DMS 273 (cell line): ENCODE data around the gene LEP.
"Not testable (repeated sequence)": the region's sequence is repeated elsewhere in the genome, so short reads cannot be mapped to it uniquely, and the experiment has no call there.

Experiments used
- DNase-seq: peaks from one replicate; lab custom pipeline; 2025; ENCODE audit not compliant: unreplicated experiment; lab: John Stamatoyannopoulos, UW

The LEP gene

DNA sequence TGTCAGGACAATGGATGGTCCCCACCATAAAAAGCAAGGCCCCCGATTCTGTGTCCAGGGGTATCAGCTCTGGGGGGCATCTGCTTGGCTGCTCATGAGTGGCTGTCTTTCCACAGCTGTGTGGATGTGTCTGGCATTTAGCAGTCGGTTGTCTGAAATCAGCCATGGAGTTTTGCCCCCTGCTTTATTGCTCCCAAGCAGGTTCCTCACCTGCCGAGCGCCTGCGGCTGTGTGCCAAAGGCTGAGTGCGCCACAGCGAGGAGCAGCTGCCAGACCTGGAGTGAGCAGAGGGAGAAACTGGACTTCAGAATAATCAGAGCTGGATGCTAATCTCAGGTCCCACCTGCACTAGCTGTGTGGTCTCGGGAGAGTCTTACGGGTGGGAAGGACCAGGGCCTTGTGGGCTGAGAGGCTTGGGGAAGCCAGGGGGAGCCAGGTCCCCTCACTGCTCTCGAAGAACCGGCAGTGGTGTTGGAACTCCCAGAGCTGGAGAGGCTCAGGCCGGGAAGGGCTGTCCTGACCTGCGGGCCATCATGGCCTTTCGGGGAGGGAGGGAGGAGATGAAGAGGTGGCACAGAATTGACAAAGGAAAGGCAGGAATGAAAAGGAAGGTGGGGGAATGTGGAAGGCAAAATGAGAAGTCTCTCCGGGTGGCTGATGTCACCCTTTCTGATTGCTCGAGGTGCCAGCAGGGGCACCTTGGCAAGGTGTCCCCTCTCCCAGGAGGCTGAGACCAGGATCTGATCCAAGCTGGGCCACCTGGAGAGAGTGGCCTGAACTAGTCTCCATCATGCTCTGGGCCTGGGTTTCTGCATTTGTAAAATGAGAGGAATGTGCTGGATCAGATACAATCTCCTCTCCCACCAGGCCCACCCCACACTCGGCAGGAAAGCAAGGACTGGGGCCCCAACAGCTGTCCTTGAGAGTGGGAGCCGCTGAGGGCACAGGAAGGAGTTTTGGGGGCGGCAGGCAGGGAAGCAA, 30.2 kb upstream of the LEP start:
- no peak for DNase-seq

DNA sequence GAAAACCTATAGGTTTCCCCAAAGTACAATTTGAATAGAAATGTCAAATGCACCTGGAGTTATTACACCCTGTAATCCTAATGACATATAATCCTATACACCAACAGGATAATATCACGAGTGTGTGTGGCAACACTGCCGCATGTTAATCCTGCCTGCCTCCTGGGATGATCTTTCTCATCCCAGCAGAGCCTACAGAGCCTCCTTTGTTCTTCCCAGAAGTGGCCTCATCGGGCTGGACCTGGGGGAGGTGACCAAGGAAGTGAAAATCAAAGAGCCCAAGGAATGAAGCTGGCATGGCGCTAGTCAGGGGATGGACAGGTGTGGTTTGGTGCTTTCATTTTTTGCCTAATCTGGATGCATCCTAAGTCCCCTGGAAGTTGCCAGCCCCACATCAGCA, 29.5 kb upstream of the LEP start:
- no peak for DNase-seq

DNA sequence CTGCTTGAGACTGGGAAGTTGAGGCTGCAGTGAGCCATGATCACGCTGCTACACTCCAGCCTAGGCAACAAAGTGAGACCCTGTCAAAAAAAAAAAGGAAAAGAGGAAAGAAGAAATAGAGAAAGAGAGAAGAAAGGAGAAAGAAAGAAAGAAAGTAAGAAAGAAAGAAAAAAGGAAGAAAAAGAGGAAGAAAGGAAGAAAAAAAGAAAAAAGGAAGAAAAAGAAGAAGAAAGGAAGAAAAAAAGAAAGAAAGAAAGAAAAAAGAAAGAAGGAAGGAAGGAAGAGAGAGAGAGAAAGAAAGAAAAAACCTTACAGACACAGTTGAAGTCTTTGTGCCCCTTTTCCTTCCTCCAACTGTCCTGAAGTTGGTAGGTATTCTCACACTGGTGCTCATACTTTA, 26.6 kb upstream of the LEP start:
- no peak for DNase-seq

DNA sequence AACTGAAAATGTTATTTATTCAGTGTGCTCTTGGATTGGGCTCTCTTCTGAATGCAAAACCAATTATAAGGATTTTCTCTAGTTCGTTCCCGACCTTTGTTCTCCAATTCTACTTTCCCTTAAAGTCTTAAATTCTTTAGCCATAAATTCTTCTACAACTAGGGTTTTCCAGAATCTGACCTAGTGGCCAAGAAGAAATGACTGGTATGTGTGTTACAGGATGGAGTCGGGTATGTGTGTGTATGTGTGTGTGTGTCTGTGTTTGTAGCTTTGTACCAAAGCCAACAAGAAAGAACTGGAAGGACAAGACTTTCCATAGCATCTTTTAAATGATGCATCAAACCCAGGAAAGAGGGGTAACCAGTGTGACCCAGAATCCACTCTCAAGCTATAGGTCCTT, 25.8 kb upstream of the LEP start:
- no peak for DNase-seq

DNA sequence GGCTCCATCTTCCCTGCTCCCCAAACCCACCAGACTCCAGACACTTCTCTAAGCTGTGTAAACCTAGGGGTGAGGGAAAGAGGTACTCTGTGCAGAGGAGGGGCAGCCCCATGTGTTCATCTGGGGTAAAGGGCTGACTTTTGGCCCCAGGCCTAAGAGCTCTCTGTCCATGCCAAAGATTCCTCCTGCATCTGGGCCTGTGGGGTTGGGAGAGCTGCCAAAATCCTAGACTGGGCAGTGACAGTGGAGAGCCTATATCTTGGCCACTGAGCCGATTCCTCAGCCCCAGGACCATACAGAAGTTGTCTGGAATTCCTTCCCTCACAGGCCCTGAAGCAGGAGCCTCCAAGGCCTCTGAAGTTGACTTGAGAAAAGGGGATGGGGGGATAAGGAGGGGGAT, 25.3 kb upstream of the LEP start:
- peak; percentile 50 for DNase-seq

DNA sequence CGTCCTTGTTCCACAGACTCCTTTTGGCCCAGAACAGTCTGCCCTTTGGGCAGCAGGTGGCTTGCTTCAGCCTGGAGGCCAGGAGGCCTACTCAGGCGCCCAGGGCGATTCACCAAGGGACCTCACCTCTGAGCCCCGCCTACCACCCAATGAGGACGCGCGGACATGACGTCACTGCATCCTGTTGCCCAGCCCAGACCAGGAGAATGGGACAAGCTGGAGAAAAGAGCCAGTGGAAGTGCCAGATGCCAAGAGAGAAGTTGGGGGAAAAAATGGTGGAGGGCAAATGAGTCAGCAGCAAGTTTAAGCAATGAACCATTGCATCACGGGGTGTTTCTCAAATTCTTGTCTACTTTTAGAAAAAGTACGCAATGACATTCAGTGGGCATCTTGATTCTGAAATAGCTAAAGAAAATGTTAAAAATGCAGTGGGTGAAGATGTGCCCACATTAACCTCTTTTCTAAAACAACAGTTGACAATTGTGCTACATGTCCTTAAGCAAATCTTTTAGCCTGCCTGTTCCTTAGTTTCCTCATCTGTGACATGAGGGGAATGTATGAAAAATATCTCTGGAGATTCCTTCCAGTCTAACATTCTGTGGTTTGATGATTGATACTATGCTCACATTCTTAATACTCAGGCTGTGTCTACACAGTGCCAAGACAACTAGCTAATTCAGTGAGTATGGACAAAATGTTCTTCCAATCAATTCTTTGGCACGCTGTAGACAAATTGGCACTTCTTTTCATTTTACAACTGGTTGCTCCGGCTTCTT, 23.9 kb upstream of the LEP start:
- no peak for DNase-seq

DNA sequence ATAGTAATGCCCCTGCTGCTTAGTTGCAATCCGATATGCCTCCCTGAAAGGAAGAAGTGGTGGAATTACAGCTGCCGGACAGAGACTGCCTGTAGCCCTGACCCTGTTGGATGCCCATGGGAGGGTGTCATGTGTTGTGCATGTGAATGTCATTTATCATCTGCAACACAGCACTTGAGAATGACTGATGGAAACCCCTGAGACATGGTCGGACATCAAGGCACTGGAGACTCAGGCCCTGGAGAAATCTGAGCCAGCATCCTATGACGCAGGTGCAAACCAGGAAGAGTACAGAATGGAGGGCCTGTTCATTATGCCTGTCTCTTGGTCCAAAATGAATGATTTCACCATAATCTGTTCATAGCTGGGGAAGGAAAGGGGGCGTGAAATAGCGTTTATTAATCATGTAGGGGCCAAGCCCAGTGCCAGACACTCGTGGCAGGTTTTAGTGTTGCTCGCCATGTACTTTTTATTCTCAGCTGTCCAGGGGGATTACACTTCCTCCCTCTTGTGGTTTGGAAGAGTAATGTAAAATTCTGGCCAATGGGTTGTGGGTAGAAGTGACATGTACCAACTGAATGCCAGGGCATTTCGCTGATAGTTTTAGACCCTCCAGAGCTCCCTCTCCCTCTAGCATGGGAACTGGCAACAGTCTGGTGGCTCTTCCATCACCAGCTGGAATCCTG, 23.0 kb upstream of the LEP start:
- peak; percentile 51 for DNase-seq

DNA sequence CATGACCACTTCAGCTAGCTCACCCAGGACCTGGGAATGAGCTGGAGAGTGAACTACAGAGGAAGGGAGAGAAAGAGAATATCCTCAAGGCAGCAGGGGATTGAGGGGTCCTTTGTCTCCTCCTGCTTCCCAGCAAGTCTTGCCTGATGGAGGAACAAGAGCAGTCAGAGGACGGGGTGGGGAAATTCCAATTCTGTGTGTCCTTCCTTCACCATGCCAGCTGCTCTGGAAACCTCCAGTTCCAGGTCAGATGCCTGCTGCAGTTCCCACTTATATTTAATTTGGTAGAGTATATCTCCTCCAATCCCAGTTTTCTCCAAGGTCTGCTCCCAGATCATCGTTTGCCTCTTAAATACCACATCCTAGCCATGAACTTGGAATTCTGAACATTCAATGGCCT, 21.4 kb upstream of the LEP start:
- no peak for DNase-seq

DNA sequence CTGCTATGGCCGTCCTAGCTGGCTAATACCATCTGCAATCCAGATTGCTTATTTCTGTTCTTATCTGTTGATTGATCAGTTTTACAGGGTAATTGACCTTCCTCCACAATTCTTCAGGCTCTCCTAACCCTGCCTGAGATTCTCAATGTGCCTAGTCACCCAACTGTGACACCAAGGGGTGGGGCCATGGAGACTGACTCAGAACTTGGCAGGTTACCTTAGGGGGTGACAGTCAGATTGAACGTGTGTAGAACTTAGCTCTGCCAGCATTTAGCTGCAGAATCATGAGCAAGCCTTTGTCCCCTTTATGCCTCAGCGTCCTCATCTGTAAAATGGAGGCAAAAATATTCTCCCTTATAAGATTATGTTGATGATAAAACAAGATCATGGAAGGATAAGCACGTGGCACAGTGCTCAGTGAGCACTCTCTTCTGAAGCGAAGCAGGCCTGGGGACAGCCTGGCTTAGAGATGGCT, 19.1 kb upstream of the LEP start:
- DNase-seq, result no peak

DNA sequence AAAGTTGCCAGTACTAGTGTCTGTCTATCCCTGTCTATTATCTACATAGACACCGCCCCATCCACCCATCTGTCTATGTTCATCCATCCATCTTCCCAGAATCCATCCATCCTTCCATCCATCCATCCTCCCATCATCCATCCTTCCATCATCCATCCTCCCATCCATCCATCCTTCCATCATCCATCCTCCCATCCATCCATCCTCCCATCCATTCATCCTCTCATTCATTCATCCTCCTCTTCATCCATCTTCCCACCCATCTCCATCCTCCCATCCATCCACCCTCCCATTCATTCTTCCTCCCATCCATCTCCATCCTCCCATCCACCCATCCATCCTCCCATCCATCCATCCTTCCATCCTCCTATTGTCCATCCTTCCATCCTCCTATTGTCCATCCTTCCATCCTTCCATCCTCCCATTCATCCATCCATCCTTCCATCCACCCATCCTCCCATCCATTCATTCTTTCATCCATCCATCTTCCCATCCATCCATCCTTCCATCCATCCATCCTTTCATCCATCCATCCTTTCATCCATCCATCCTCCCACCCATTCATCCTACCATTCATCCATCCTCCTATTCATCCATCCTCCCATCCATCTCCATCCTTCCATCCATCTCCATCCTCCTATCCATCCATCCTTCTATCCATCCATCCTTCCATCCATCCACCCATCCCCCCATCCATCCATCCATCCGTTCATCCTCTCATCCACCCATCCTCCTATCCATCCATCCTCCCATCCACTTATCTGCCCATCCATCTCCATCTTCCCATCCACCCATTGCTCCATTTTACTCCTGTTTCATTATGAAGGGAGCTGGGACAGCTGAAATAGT, 14.7 kb upstream of the LEP start:
- DNase-seq, result no peak

DNA sequence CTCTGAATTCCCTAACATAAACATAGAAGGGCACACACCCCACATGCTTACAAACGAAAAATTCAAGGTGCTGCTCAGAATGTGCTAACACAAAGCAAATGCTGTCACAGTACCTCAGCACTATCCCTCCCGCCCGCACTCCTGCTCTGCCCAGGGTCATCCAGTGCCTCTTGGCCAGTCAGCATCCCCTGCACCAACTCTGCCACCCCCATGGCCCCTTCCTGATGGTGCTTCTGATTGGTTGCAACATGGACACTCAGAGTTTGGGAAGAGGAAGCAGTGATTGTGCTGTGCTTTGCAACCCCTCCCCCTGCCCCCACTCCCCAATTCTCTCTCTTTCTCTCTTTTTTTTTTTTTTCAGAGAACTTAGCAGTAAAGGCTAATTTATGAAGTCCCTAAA, 13.8 kb upstream of the LEP start:
- no peak for DNase-seq

DNA sequence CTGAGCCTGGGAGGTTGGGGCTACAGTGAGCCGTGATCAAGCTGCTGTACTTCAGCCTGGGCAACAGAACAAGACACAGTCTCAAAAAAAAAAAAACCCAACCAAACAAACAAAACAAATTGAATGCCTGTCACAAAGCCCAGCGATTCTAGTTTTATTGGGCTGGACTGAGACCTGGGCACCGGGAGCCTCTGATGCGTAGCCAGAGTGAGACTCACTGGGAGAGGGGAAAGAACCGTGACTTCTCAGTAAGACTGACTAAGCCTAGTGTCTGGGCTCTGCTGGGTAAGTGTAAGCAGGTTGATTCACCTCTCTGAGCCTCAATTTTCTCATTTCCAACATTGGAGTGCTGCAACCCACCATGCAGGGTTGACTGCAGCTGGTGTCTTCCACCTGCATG, 10.1 kb upstream of the LEP start:
- no peak for DNase-seq

DNA sequence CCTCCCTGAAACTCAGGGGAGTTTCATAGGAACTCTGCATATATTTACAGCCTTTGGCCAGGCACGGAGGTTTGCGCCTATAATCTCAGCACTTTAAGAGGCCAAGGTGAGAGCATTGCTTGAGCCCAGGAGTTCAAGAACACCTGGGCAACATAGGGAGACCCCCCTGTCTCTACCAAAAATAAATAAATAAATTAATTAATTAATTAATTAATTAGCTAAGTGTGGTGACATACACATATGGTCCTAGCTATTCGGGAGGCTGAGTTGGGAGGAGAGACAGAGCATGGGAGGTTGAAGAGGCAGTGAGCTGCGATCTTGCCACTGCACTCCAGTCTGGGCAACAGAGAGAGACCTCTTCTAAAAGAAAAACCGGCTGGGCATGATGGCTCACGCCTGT, 9.4 kb upstream of the LEP start:
- no peak for DNase-seq

DNA sequence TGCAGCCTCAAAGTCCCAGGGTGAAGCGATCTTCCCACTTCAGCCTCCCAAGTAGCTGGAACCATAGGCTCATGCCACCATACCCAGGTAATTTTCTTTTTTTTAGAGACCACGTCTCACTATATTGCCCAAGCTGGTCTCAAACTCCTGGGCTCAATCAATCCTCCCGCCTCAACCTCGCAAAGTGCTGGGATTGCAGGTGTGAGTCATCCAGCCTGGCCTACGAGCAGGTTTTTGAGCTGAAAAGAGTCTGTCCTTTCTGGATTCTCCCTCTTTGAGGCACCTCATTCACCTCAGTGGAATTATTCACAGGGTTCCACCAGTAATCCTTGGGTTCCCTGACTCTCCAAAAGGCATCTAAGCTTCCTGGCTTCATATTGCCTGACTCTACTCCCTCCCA, 7.6 kb upstream of the LEP start:
- no peak for DNase-seq

DNA sequence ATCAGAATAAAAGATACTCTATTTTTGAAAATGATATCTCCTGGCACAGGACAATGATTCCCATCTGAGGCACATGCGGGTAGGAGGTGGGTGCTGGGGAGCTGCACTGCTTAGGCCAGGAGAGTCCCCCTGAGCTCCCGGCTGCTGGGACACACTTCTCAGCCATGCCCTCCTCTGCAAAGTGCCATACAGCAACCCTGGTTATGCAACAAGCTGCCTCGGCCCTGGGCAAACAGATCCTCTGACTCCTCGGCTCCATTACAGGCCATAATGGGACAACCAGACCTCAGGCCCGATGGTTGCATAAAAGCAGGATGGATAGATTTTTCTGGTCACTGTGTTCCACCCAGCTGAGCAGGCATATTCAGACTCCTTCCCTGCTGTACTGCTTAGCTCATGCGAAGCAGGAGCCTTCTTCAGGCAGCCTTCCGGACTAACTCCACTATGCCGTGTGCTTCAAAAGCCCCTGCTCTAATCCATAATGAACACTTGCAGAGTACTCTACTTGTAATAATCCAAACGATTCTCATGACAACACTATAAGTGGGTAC, 6.5 kb upstream of the LEP start:
- DNase-seq, result no peak

DNA sequence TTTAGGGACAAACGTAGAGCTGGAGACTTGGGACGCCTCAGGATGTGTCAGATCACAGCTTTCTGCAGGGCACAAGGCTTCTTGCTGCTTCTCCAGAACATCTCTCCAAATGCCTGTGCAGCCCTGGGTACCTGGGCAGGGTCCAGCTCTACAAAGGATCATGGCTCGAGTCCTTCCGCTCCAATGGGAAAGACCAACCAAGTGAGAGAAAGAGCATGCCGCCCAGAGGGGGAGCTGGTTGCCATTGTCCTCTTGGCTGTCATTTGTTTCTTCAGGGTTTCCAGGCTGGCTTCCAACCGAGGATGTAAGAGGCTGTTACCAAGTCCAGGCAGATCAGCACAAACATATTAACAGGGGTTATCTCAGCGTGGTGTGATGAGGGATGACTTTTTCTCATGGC, 5.6 kb upstream of the LEP start:
- no peak for DNase-seq

DNA sequence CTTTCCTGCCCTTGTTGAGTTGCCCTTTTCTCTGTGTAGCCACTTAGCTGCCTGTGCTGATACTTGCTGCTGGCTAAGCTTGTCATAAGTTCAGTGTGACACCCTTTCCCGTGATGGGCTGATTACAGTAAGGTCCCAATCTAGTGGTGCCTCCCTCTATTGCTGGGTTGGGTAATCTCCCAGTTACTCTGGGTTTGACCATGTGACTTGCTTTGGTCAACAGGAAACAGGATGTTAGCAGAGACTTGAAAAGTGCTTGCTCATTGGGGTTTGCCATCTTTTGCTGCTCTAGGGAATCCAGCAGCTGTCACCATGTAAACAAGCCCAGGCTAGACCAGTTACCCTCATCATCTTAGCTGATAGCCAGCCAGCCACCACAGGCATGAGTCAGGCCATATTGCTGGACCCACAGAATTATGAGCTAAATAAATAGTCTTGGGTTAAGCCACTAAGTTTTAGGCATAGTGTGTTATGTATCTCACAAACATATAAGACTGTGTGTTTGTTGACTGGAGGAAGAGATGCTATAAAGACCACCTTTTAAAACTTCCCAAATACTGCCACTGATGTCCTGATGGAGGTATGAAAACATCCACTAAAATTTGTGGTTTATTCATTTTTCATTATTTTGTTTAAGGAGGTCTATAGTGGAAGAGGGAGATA, 4.0 kb upstream of the LEP start:
- DNase-seq, result peak; percentile 82

DNA sequence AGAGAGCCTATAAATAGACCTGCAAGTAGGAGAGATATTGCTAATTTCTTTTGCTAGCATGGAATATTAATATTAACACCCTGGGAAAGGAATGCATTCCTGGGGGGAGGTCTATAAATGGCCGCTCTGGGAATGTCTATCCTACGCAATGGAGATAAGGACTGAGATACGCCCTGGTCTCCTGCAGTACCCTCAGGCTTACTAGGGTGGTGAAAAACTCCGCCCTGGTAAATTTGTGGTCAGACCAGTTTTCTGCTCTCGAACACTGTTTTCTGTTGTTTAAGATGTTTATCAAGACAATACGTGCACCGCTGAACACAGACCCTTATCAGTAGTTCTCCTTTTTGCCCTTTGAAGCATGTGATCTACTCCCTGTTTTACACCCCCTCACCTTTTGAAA, 1.9 kb upstream of the LEP start:
- DNase-seq, result not testable (repeated sequence)

DNA sequence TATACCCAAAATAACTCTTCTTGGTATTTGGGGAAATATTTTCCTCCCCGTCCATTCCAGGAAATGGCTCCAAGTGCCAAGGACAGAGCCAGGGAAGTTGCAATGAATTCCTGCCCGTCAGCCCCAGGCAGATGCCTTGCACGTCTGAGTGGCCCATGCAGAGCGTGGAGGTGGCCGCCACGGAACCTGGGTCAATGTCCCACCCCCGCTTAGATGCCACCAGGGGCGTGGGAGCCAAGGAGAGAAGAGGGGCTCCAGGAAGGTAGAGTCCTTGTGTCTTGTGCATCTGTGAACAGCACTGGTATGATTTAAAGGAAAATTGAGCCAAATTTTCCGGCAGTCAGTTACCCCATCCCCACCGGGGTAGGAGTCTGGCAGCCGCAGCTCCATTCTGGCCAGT, 1.6 kb downstream of the LEP start:
- no peak for DNase-seq

DNA sequence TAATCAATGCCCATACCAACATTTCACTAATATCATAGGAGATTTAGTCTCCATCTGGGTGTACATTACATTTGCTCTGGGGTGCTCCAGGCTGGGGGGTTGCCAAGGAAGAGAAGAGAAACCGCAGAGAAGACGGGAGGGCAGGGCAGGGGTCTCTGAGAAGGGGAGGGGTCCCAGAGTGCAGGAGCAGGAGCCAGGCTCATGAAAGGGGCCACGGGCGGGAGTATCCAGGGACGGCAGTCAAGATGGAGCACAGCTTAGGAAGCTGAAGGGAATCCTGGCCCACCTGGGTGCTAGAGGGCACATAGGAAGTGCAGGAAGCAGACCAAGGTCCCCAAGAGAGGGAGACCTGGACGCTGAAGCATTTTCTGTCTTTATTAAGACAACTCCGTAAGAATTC, 2.2 kb downstream of the LEP start:
- no peak for DNase-seq
